WTC11 (cell line): Measurements from ENCODE around the gene METTL6.

Experiments
- ATF3 ChIP-seq: sonication (generic); formaldehyde crosslinking; conservative IDR thresholded peaks from 2 replicates; pipeline ENCODE4 v1.8.1; 2022; ENCODE audit warnings: mild to moderate bottlenecking, missing genetic modification reagents
- CTCF ChIP-seq: fragments of 200-600 bp; IDR thresholded peaks from 2 replicates; pipeline ENCODE4 v1.8.0; 2022; ENCODE audit warnings: antibody characterized with exemption
- EMX1 ChIP-seq: fragments of 250-450 bp; sonication (Bioruptor Pico); IDR thresholded peaks from 2 replicates; pipeline ENCODE4 v1.8.0; 2021; ENCODE audit warnings: mild to moderate bottlenecking
- FOXJ3 ChIP-seq: sonication (generic); formaldehyde crosslinking; IDR thresholded peaks from 2 replicates; pipeline ENCODE4 v1.9.0; 2021; ENCODE audit warnings: missing genetic modification reagents, mild to moderate bottlenecking, borderline replicate concordance
- SP1 ChIP-seq: sonication (generic); formaldehyde crosslinking; conservative IDR thresholded peaks from 2 replicates; pipeline ENCODE4 v1.8.1; 2022; ENCODE audit warnings: missing genetic modification reagents

- TF ChIP-seq EMX1 (CRISPR knock-in tag) (no peak), CTCF (no peak), ATF3 (CRISPR knock-in tag) (no peak), SP1 (CRISPR knock-in tag) (no peak), FOXJ3 (CRISPR knock-in tag) (no peak)
Observed at GRCh38 chr3:15426579-15427118, 695 bp downstream of the METTL6 start.
